ENCODE measurements around the gene AGPAT1.
A peak's percentile ranks its signal among the peaks of the same experiment; 100 is the strongest.
"Not testable (repeated sequence)": the region's sequence is repeated elsewhere in the genome, so short reads cannot be mapped to it uniquely, and the experiment has no call there.

Gene AGPAT1

DNA sequence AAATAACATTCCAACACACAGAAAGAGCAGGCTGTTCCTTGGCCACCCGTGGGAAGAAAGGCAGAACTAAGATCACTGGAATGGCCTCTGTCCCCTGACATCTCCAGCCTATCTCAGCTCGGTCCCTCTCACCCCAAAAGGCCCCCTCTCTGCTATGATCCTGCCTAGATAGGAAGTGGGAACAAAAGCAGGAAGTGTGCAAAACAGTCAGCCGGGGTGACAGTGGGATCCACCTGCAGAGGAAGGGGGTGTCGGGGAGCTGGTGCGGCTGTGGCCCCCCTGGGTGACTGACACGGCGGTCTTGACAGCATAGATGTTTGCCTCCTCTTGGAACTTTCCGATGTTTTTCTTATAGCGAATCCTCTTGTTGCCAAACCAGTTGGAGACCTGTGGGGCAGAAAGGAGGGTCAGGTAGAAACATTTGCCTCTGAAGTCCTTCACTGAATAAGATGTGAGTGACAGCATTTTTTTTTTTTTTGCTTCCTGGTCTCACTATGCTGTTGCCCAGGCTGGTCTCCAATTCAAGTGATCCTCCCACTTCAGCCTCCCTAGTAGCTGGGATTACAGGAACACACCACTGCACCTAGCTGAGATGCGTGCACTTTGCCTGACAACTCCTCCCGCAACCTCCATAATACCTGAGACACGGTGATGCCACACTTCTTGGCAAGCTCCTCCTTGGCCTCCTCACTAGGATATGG is 11.3 kb upstream of the AGPAT1 start:
- POLR2A ChIA-PET (ENCODE audit: low non-redundant PET) = no interaction called here
- no peak for TF ChIP-seq CTCF (conservative IDR thresholded peaks at IDR 0.05; ENCODE audit: low read depth)
- H3K27ac ChIP-seq = peak overlapping the region; percentile 88
- DNase-seq (ENCODE audit: low spot score) = no peak
- CTCF ChIA-PET = interaction anchor here (0.6 kb wide), 1 partner anchor 65 kb away, joined by 4 read pairs; no protein-coding TSS in a partner anchor

DNA sequence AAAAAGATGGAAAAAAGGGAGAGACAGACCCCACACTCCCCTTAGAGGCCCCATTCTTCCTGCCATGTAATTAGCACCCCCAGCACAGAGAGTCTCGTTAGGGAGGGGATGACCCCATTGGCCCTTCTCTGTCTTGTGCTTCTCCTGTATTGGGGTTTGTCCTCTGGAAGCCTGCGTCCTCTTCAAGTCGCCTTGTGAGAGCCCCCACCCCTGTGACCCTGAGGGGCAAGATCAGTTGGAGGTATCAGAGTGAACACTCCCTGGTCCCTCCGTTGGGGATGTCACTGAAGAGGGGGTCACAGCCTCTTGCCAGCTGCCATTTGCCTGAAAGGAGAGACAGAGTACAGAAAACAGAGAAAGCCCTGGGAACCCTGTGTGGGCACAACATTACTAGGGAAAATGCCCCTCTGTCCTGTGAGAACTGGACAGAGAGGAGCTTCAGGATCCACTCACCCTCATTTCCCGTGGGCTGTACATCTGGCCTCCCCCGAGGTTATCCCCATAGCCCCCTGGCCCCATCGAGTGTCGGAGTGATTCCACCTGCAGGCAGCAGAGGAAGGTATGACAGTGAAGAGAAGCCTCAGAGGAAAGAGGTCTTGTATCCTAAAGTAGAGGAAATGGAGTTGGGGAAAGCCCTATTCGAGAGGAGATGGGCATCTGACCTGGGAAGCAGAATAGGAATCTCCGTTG is 10.4 kb upstream of the AGPAT1 start:
- POLR2A ChIA-PET (ENCODE audit: low non-redundant PET); CTCF ChIA-PET; DNase-seq (ENCODE audit: low spot score): not testable (repeated sequence)
- peak overlapping the region; percentile 88 for H3K27ac ChIP-seq

DNA sequence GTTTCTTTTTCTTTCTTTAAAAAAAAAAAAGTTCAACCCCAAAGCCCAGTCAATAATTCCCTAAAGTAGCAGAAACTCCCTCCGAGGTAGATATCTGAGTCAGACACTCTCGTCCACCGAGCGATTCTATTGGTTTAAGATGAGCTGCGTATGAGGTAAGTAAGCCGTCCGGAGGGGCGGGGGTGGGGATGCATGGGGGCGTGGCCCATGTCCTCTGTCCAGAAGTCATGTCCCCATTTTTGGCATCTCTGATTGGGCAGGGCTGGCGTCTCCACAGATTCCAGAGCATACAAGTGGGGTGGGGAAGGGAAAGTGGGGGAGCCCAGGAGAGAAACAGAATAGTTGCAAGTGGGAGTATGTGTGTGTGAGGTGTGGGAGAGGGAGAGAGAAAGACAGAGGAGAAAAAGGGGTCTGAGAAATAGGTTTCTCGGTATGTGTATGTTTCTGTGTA is 9.8 kb upstream of the AGPAT1 start:
- CTCF ChIA-PET; POLR2A ChIA-PET (ENCODE audit: low non-redundant PET): not testable (repeated sequence)
- peak overlapping the region; percentile 88 for H3K27ac ChIP-seq
- DNase-seq (ENCODE audit: low spot score) = peak; percentile 78

- H3K27ac ChIP-seq = peak within 1 kb of the TSS; percentile 71
- POLR2A ChIA-PET (ENCODE audit: low non-redundant PET) = no interaction called here
Observed at GRCh38 chr6:32184084-32184640, 8.3 kb upstream of the AGPAT1 start, which contains the start of gene AGER. Gene AGER, minus strand, starts transcription at chr6:32184253. Its CDS starts 31 bp downstream, at chr6:32184222.

GRCh38 chr6:32183483-32184083 is 7.7 kb upstream of the AGPAT1 start:
- DNase-seq (ENCODE audit: low spot score) = no peak
- ChIA-PET CTCF (interaction anchor here (0.7 kb wide), 1 partner anchor 217 kb away, joined by 5 read pairs; no protein-coding TSS in a partner anchor), POLR2A (ENCODE audit: low non-redundant PET) (no interaction called here)
- peak overlapping the region; percentile 71 for H3K27ac ChIP-seq
- no peak for TF ChIP-seq CTCF (conservative IDR thresholded peaks at IDR 0.05; ENCODE audit: low read depth)

More at GRCh38 chr6:32184084-32184640, 8.3 kb upstream of the AGPAT1 start, which contains the start of gene AGER:
- TF ChIP-seq CTCF (conservative IDR thresholded peaks at IDR 0.05; ENCODE audit: low read depth) = no peak
- CTCF ChIA-PET = no interaction called here
- no peak for DNase-seq (ENCODE audit: low spot score)

DNA sequence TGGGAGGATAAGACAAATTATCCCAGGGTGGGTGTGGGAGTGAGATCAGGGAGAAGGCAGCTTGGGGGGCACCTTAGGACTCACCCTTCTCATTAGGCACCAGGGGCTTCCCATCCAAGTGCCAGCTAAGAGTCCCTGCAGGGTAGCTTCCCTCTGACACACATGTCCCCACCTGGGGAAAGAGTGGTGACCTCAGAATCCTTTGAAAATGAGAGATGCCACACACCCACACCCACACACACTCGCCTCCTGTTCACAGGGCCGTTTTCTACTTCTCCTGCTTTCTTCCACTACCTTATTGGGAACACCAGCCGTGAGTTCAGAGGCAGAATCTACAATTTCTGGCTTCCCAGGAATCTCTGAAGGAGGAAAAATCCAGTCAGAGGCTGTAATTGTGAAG is 7.1 kb upstream of the AGPAT1 start:
- H3K27ac ChIP-seq = peak overlapping the region; percentile 71
- CTCF ChIA-PET = interaction anchor here (0.7 kb wide), 1 partner anchor 216 kb away, joined by 5 read pairs; no protein-coding TSS in a partner anchor
- POLR2A ChIA-PET (ENCODE audit: low non-redundant PET) = no interaction called here

More for the DNA sequence above, 7.1 kb upstream of the AGPAT1 start:
- TF ChIP-seq CTCF (conservative IDR thresholded peaks at IDR 0.05; ENCODE audit: low read depth) = no peak
- DNase-seq (ENCODE audit: low spot score) = no peak
